Loucy (cell line): ENCODE data around the gene PSME3.

Source experiments
- EZH2phosphoT487 ChIP-seq: fragments of 200-600 bp; IDR thresholded peaks from 2 replicates; pipeline ENCODE4 v1.6.1; 2018; ENCODE audit warnings: antibody characterized with exemption, mild to moderate bottlenecking, moderate library complexity, borderline replicate concordance
- TF ChIP-seq, protein P1 (sequence below): fragments of 200-600 bp; sonication (generic); conservative IDR thresholded peaks from 2 replicates; pipeline ENCODE4 v1.5.1; 2014; ENCODE audit warnings: mild to moderate bottlenecking, antibody characterized with exemption, low read length

DNA sequence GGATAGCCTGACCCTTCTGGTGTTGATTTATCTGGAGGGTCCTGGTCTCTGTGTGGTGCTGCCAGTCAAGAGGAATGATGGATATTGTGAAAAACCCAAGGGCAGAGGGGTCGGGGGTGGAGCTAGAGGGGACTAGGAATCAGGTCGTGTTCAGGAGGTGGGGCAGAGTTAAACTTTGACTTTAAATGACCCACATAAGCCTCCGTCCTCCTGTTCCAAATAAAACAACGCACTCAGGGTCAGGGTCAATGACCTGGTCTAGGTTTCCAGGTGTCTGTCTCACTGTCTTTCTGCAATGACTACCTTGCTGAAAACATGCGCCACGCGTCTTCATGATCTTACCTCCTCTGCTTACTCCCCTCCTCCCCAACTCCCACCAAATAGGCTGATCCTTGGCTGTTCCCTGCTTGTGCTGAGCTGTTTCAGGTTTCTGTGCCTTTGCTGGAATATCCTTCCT is 32.5 kb downstream of the PSME3 start:
- TF ChIP-seq, protein P1, sequence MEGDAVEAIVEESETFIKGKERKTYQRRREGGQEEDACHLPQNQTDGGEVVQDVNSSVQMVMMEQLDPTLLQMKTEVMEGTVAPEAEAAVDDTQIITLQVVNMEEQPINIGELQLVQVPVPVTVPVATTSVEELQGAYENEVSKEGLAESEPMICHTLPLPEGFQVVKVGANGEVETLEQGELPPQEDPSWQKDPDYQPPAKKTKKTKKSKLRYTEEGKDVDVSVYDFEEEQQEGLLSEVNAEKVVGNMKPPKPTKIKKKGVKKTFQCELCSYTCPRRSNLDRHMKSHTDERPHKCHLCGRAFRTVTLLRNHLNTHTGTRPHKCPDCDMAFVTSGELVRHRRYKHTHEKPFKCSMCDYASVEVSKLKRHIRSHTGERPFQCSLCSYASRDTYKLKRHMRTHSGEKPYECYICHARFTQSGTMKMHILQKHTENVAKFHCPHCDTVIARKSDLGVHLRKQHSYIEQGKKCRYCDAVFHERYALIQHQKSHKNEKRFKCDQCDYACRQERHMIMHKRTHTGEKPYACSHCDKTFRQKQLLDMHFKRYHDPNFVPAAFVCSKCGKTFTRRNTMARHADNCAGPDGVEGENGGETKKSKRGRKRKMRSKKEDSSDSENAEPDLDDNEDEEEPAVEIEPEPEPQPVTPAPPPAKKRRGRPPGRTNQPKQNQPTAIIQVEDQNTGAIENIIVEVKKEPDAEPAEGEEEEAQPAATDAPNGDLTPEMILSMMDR = no peak
- no peak for TF ChIP-seq EZH2phosphoT487
